Glutamatergic neuron (in vitro differentiated cells): ENCODE measurements around the gene NXPE3. TPM values are rescaled to one million over a fixed set of nuclear protein-coding genes. Genes with fewer than 3 reads are reported as not detected.

Experiments used
- DNase-seq: peaks from one replicate; pipeline ENCODE4 v3.0.0; 2022
- H3K27ac Mint-ChIP-seq: one replicate; pipeline ENCODE4 v1.8.0; 2020; ENCODE audit warnings: mild to moderate bottlenecking, mixed read lengths, inconsistent platforms; ENCODE audit not compliant: unreplicated experiment
- H3K27me3 Mint-ChIP-seq: one replicate; pipeline ENCODE4 v1.8.0; 2020; ENCODE audit warnings: mild to moderate bottlenecking, moderate library complexity, mixed read lengths, inconsistent platforms; ENCODE audit not compliant: unreplicated experiment
- H3K36me3 Mint-ChIP-seq: one replicate; pipeline ENCODE4 v1.8.0; 2020; ENCODE audit warnings: mild to moderate bottlenecking, mixed read lengths, inconsistent platforms; ENCODE audit not compliant: unreplicated experiment
- H3K4me1 Mint-ChIP-seq: one replicate; pipeline ENCODE4 v1.8.0; 2020; ENCODE audit warnings: mild to moderate bottlenecking, low read depth, mixed read lengths, inconsistent platforms; ENCODE audit not compliant: unreplicated experiment
- H3K4me3 Mint-ChIP-seq: one replicate; pipeline ENCODE4 v1.8.0; 2020; ENCODE audit warnings: mild to moderate bottlenecking, mixed read lengths, inconsistent platforms; ENCODE audit not compliant: unreplicated experiment
- H3K9me3 Mint-ChIP-seq: one replicate; pipeline ENCODE4 v1.8.0; 2020; ENCODE audit warnings: mild to moderate bottlenecking, moderate library complexity, mixed read lengths, inconsistent platforms; ENCODE audit not compliant: unreplicated experiment
- CTCF ChIP-seq: fragments of 200-600 bp; sonication (generic); IDR thresholded peaks from one replicate; pipeline ENCODE4 v1.5.0; 2021; ENCODE audit not compliant: partially characterized antibody, unreplicated experiment
- total RNA-seq: library from RNA; stranded (reverse); fragmentation: NEBNext Ultra II Directional; extraction: Animal tissue kit (Norgen Biotek cat#: 25700); gene quantifications from one replicate; pipeline ENCODE4 v1.2.1, GENCODE V29; 2021; ENCODE audit not compliant: unreplicated experiment

The NXPE3 gene
- total RNA-seq, 1 donor from 2014 or later: 29.1 TPM

- Mint-ChIP-seq H3K4me1 (no peaks in the 10 kb centered on the region), H3K27ac (no peak overlapping the region), H3K27me3 (no peaks in the 10 kb centered on the region), H3K36me3 (peaks cover 26% of the 10 kb centered on the region), H3K4me3 (no peak overlapping the region), H3K9me3 (no peaks in the 10 kb centered on the region)
- no peak for TF ChIP-seq CTCF
- no peak for DNase-seq
Measured at GRCh38 chr3:101791778-101792177, 12.8 kb downstream of the NXPE3 start.

- TF ChIP-seq CTCF: no peak
- Mint-ChIP-seq H3K27me3 (no peaks in the 10 kb centered on the region), H3K27ac (no peak overlapping the region), H3K36me3 (peaks cover 22% of the 10 kb centered on the region), H3K9me3 (no peaks in the 10 kb centered on the region), H3K4me1 (no peaks in the 10 kb centered on the region), H3K4me3 (no peak overlapping the region)
- DNase-seq: no peak
Measured at GRCh38 chr3:101796077-101796680, 17.2 kb downstream of the NXPE3 start.

GRCh38 chr3:101801174-101801573 is 22.2 kb downstream of the NXPE3 start:
- Mint-ChIP-seq H3K27ac (no peak overlapping the region), H3K9me3 (no peaks in the 10 kb centered on the region), H3K4me1 (no peaks in the 10 kb centered on the region), H3K27me3 (no peaks in the 10 kb centered on the region), H3K4me3 (no peak overlapping the region), H3K36me3 (no peaks in the 10 kb centered on the region)
- DNase-seq: no peak
- TF ChIP-seq CTCF: no peak

- no peak for DNase-seq
- no peak for TF ChIP-seq CTCF
- Mint-ChIP-seq H3K36me3 (no peaks in the 10 kb centered on the region), H3K4me3 (no peak overlapping the region), H3K9me3 (no peaks in the 10 kb centered on the region), H3K27me3 (no peaks in the 10 kb centered on the region), H3K4me1 (no peaks in the 10 kb centered on the region), H3K27ac (no peak overlapping the region)
Measured at GRCh38 chr3:101802179-101802578, 23.2 kb downstream of the NXPE3 start.

GRCh38 chr3:101803173-101803782 is 24.3 kb downstream of the NXPE3 start:
- Mint-ChIP-seq H3K4me1 (no peaks in the 10 kb centered on the region), H3K27ac (no peak overlapping the region), H3K27me3 (no peaks in the 10 kb centered on the region), H3K4me3 (no peak overlapping the region), H3K9me3 (no peaks in the 10 kb centered on the region), H3K36me3 (no peaks in the 10 kb centered on the region)
- no peak for DNase-seq
- TF ChIP-seq CTCF: peak; percentile 88
